Myometrial cell (primary cell): Measurements from ENCODE around the gene IFNA14. TPM values are rescaled to one million over a fixed set of nuclear protein-coding genes. Genes with fewer than 3 reads are reported as not detected.

Experiments used
- total RNA-seq: library from RNA; depleted of rRNA; stranded (reverse); fragments of >200 nt; gene quantifications from 2 replicates; pipeline ENCODE4 v1.2.3, GENCODE V29; 2015

The IFNA14 gene
- not detected in 2 replicates for total RNA-seq

GRCh38 chr9:21239911-21240310 is at the start of gene IFNA14:
Gene IFNA14 (minus strand): TSS chr9:21240005. CDS start chr9:21239935, 70 bp downstream.

DNA sequence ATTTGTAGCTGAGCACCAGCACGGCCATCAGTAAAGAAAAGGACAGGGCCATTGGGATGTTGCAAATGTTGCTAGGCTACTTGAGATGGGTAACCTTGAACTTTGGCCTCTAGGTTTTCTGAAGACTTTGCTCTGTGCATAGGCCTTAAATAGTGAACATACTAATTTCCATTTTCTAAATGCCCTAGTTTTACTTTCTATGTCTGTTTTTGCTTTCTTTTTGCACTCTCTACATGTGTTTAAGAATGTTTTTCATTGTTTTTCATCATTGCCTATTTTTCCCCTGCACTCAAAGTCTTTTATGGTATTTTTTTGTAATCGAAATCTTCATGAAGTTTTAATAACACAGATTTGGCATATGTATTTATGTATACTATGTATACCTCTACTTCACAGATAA is 11.7 kb downstream of the IFNA14 start, which contains the start of gene IFNA17:
Gene IFNA17 (minus strand): TSS at position 101 of the 400 bp plus-strand sequence. CDS start 49 bp downstream, at position 52.

DNA sequence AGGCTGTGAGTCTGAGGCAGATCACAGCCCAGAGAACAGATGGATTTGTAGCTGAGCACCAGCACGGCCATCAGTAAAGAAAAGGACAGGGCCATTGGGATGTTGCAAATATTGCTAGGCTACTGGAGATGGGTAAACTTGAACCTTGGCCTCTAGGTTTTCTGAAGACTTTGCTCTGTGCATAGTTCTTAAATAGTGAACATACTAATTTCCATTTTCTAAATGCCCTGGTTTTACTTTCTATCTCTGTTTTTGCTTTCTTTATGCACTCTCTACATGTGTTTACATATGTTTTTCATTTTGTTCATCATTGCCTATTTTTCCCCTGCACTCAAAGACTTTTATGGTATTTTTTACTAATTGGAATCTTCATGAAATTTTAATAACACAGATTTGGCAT is 22.6 kb downstream of the IFNA14 start, which contains the start of gene IFNA16:
Gene IFNA16 (minus strand): TSS at position 101 of the 400 bp plus-strand sequence. CDS start 6 bp downstream, at position 95.

GRCh38 chr9:21207043-21207442 is 32.8 kb downstream of the IFNA14 start, which contains the start of gene IFNA10:
Gene IFNA10 (minus strand): TSS chr9:21207143. CDS start chr9:21207097, 46 bp downstream.

DNA sequence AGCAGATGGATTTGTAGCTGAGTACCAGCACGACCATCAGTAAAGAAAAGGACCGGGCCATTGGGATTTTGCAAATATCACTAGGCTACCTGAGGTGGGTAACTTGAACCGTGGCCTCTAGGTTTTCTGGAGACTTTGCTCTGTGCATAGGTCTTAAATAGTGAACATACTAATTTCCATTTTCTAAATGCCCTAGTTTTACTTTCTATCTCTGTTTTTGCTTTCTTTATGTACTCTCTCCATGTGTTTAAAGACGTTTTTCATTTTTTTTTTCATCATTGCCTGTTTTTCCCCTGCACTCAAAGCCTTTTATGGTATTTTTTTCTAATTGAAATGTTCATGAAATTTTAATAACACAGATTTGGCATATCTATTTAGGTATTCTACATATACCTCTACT is 37.7 kb downstream of the IFNA14 start, which contains the start of gene IFNA7:
Gene IFNA7 (minus strand): TSS at position 101 of the 400 bp plus-strand sequence. CDS start 40 bp downstream, at position 61.

Other genes starting within 250 kb of the IFNA14 start
- 9.0 and 13.0 TPM in 2 replicates for gene HACD4, start 208.4 kb downstream of the IFNA14 start, total RNA-seq
- gene IFNB1, start 162.1 kb downstream of the IFNA14 start, total RNA-seq = not detected in 2 replicates
- gene IFNW1, start 98.2 kb downstream of the IFNA14 start, total RNA-seq = not detected in 2 replicates
- gene IFNA21, start 73.3 kb downstream of the IFNA14 start, total RNA-seq = not detected in 2 replicates
- gene IFNA4, start 52.4 kb downstream of the IFNA14 start, total RNA-seq = not detected in 2 replicates
- gene IFNA7, start 37.8 kb downstream of the IFNA14 start, total RNA-seq = not detected in 2 replicates
- not detected in 2 replicates for gene IFNA10, start 32.9 kb downstream of the IFNA14 start, total RNA-seq
- gene IFNA16, start 22.7 kb downstream of the IFNA14 start, total RNA-seq = not detected in 2 replicates
- gene IFNA17, start 11.8 kb downstream of the IFNA14 start, total RNA-seq = not detected in 2 replicates
- not detected in 2 replicates for gene IFNA5, start 65.3 kb upstream of the IFNA14 start, total RNA-seq
- 22.5 and 29.8 TPM in 2 replicates for gene KLHL9, start 95.4 kb upstream of the IFNA14 start, total RNA-seq
- gene IFNA6, start 110.9 kb upstream of the IFNA14 start, total RNA-seq = not detected in 2 replicates
- gene IFNA13, start 128.1 kb upstream of the IFNA14 start, total RNA-seq = not detected in 2 replicates
- not detected in 2 replicates for gene IFNA2, start 145.4 kb upstream of the IFNA14 start, total RNA-seq
- not detected in 2 replicates for gene IFNA8, start 169.1 kb upstream of the IFNA14 start, total RNA-seq
- gene IFNA1, start 200.4 kb upstream of the IFNA14 start, total RNA-seq = not detected in 2 replicates
- gene IFNE, start 242.3 kb upstream of the IFNA14 start, total RNA-seq = not detected in 2 replicates